ENCODE data around the gene ATP5PD. TPM values are rescaled to one million over a fixed set of nuclear protein-coding genes. Genes with fewer than 3 reads are reported as not detected.

The ATP5PD gene
- total and polyA plus RNA-seq, 2 of the 13 experiments (the other 11 are each of a cell fraction or from before 2014, with no cell fraction given): 158 to 428 TPM

GRCh38 chr17:75031972-75032719 lies 14.6 kb downstream of the ATP5PD start (continued):
- TF ChIP-seq HMGXB4 (CRISPR knock-in tag; IDR thresholded peaks at IDR 0.05; ENCODE audit: borderline replicate concordance in 1 of 2, low read depth in 1 of 2): peak in 1 of 2 experiments; percentile 7; a peak in 1 of 4 replicates
- TF ChIP-seq ZNF598 (CRISPR knock-in tag; IDR thresholded peaks at IDR 0.05; ENCODE audit: borderline replicate concordance): no peak

- no peak for FAIRE-seq
- TF ChIP-seq HNRNPK (IDR thresholded peaks at IDR 0.05; ENCODE audit: low read depth, low read length, poor library complexity, severe bottlenecking) (no peak), BRD4 (CRISPR knock-in tag; IDR thresholded peaks at IDR 0.05) (no peak), ZNF280D (CRISPR knock-in tag; IDR thresholded peaks at IDR 0.05) (no peak), CEBPZ (IDR thresholded peaks at IDR 0.05; ENCODE audit: low read length) (no peak), PRMT3 (CRISPR knock-in tag; IDR thresholded peaks at IDR 0.05; ENCODE audit: borderline replicate concordance, low read depth) (no peak), ZNF710 (CRISPR knock-in tag; IDR thresholded peaks at IDR 0.05; ENCODE audit: borderline replicate concordance) (no peak), ARNT2 (CRISPR knock-in tag; IDR thresholded peaks at IDR 0.05; ENCODE audit: low read depth) (no peak), ZNF207 (IDR thresholded peaks at IDR 0.05; ENCODE audit: borderline replicate concordance) (no peak)
Observed at GRCh38 chr17:75030161-75030560, 16.6 kb downstream of the ATP5PD start.

More at GRCh38 chr17:75030161-75030560, 16.6 kb downstream of the ATP5PD start:
- ChIA-PET POLR2A (interaction anchor here (3.0 kb wide), 1 partner anchor 18 kb away, joined by 16 read pairs; the partner anchor contains the start of gene MRPL58), CTCF (ENCODE audit: low intra/inter-chr PET ratio, low total read pairs) (no interaction called here)
- Histone ChIP-seq H3K4me1 (ENCODE audit: insufficient read depth, low read length) (peaks cover 32% of the 10 kb centered on the region), H4K20me1 (ENCODE audit: insufficient read depth, low read length) (no peaks in the 10 kb centered on the region), H3K4me3 (replicated peaks in 1 of 3; ENCODE audit: insufficient read depth in 1 of 3, low read depth in 2 of 3, low read length in 3 of 3) (no peak overlapping the region), H2AFZ (ENCODE audit: low read length) (no peak overlapping the region), H3K9ac (ENCODE audit: insufficient read depth, low read depth, low read length) (no peak overlapping the region), H3K36me3 (replicated peaks in 1 of 2; ENCODE audit: control insufficient read depth in 1 of 2, insufficient read depth in 2 of 2, low read length in 2 of 2) (no peaks in the 10 kb centered on the region), H3K9me3 (ENCODE audit: low read length) (no peaks in the 10 kb centered on the region), H3K27ac (ENCODE audit: extremely low read length, insufficient read depth, low read length) (no peak overlapping the region), H3K27me3 (ENCODE audit: control insufficient read depth in 1 of 2, insufficient read depth in 2 of 2, low read length in 2 of 2) (peaks cover 0 to 6% of the 10 kb centered on the region in 2 experiments; a peak in 3 of 5 replicates), H3K4me2 (ENCODE audit: low read depth, low read length) (no peak overlapping the region), H3K79me2 (ENCODE audit: insufficient read depth, low read length) (no peaks in the 10 kb centered on the region)
- ATAC-seq: no peak
- no peak for DNase-seq (ENCODE audit: low spot score)
- in situ Hi-C loops (cut with HindIII; ENCODE audit: extremely low pct_ligation_motif_present, low pct_unique_long_range_greater_than_20kb) (no loop called here), intact Hi-C loops (cut with micrococcal nuclease; ENCODE audit: unreplicated experiment) (no loop called here)
- BruUV-seq (replicated peaks): no TSS peak
- WGBS (ENCODE audit: low lambda C conversion rate): 50% methylated on average over 8 of the region's 8 CpGs
